Kidney (tissue), 14 donors: Measurements from ENCODE around the gene NR2F2. TPM values are rescaled to one million over a fixed set of nuclear protein-coding genes. Genes with fewer than 3 reads are reported as not detected.

Experiments
- DNase-seq, 5 donors: peaks; one replicate each; pipeline ENCODE4 v3.0.0-alpha.2; 2013 to 2020
- FAIRE-seq: peaks from 2 replicates; lab custom pipeline; 2012; peaks lifted over from hg19 to GRCh38; lab: Jason Lieb, UNC
- H3K27ac ChIP-seq, 2 donors: one replicate each; pipeline ENCODE4 v1.7.0; 2013; ENCODE audit warnings: low read depth in 2 of 2, low read length in 2 of 2, inconsistent platforms in 1 of 2
- H3K27me3 ChIP-seq: one replicate; pipeline ENCODE4 v1.7.1; 2013; ENCODE audit warnings: low read length, inconsistent platforms; ENCODE audit not compliant: control insufficient read depth, insufficient read depth
- H3K36me3 ChIP-seq, 3 donors: one replicate each; pipeline versions ENCODE4 v1.7.0 to v1.7.1; 2013; ENCODE audit warnings: low read length in 3 of 3, control low read depth in 1 of 3, inconsistent platforms in 1 of 3; ENCODE audit not compliant: insufficient read depth in 3 of 3, control insufficient read depth in 2 of 3
- H3K4me1 ChIP-seq, 3 donors: one replicate each; pipeline versions ENCODE4 v1.7.0 to v1.7.1; 2013; ENCODE audit warnings: low read length in 3 of 3, inconsistent platforms in 1 of 3, low read depth in 1 of 3; ENCODE audit not compliant: control insufficient read depth in 2 of 3, insufficient read depth in 2 of 3
- H3K4me3 ChIP-seq, 3 donors: one replicate each; pipeline versions ENCODE4 v1.7.0 to v1.8.1; 2013; ENCODE audit warnings: low read length in 3 of 3, control low read depth in 1 of 3, inconsistent platforms in 1 of 3
- H3K9ac ChIP-seq, 3 donors: one replicate each; pipeline versions ENCODE4 v1.7.0 to v1.7.1; 2013; ENCODE audit warnings: low read length in 3 of 3, control low read depth in 1 of 3, inconsistent platforms in 1 of 3
- H3K9me3 ChIP-seq, 3 donors: one replicate each; pipeline versions ENCODE4 v1.7.0 to v1.7.1; 2013; ENCODE audit warnings: low read length in 3 of 3, control low read depth in 1 of 3, inconsistent platforms in 1 of 3; ENCODE audit not compliant: control insufficient read depth in 2 of 3, insufficient read depth in 1 of 3
- intact Hi-C: fragments of 100-400 bp; cut with DNase I; formaldehyde crosslinking; loops from one replicate; pipeline ENCODE4 v1.11.1; 2022
- polyA plus RNA-seq: library from polyadenylated mRNA; stranded (reverse); fragments of 350-450 nt; fragmentation: Illumina TruSeq; extraction: RNeasy Lipid Tissue Mini Kit (QIAGEN cat#74804); gene quantifications from one replicate; pipeline ENCODE4 v1.2.3, GENCODE V29; 2014; ENCODE audit warnings: low read depth, low replicate concordance; ENCODE audit not compliant: insufficient read depth
- total RNA-seq: library from RNA; stranded (reverse); fragmentation: NEBNext Ultra II Directional; extraction: Animal tissue kit (Norgen Biotek cat#: 25700); gene quantifications from one replicate; pipeline ENCODE4 v1.2.1, GENCODE V29; 2021
- TF ChIP-seq, protein P1 (sequence below): IDR thresholded peaks from 3 replicates; pipeline ENCODE4 v1.5.1; 2012; ENCODE audit warnings: mild to moderate bottlenecking, moderate library complexity, borderline replicate concordance; ENCODE audit not compliant: insufficient read depth; ENCODE audit errors: extremely low read depth
- donor health status: control.
- donor health status: control.
- donor health status: control.
- donor health status: control.
- donor health status: control.
- donor health status: DM: yes; HTN: yes; CAD: no.
- donor health status: Normal renal cell carcinoma (clear cell type).

The NR2F2 gene
- total and polyA plus RNA-seq, 2 donors from 2014 or later, result 42.5 to 191 TPM

DNA sequence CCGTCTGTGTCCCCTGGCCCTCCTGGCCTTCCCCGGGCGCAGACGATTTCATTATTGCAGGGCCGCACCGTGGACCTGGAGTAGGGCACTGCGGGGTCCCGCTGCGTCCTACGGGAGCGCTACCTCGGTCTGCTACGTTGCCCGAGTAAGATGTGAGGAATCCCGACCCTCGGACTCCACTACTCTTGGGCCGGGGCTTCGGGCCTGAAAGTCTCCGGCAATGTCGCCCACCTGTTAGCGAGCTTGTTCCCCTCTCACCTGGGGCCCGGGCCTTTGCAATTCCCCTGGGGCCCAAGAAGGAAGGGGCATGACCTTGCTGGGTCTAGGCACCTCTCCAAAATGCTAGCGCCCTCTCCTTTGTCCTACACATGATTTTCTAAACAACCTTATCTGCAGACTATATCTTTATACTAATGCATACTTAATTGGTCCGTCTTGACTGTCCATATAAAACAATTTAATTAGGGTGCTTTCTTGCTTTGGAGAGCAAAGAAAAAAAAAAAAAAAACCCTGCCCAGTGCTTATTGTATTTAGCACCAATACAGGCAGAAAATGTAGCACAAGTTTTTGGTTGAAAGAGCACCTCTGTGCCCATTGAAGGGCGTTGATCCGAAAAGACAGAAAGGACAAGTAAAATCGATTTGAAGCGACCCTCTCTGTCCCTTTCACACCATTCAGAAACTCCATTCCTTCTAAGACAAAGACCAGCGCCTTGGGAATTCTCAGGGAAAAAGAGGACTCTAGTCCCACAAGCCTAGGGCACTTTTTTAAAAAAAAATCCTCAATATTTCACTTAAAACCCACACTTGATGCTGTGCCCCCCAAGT, 7.0 kb upstream of the NR2F2 start:
- no peak for FAIRE-seq
- Histone ChIP-seq H3K4me1 (peaks cover 4 to 8% (median 7%) of the 10 kb centered on the region in 3 donors), H3K9ac (peak overlapping the region; percentile 57 to 98 (median 96)), H3K4me3 (peak overlapping the region; percentile 19 to 98 (median 97)), H3K27me3 (no peaks in the 10 kb centered on the region), H3K27ac (peak overlapping the region; percentile 95 to 96), H3K9me3 (no peaks in the 10 kb centered on the region), H3K36me3 (no peaks in the 10 kb centered on the region)
- DNase-seq, result peak in 4 of 5 donors; percentile 32 to 59 (median 50)
- intact Hi-C loops, result no loop called here
- TF ChIP-seq, protein P1, sequence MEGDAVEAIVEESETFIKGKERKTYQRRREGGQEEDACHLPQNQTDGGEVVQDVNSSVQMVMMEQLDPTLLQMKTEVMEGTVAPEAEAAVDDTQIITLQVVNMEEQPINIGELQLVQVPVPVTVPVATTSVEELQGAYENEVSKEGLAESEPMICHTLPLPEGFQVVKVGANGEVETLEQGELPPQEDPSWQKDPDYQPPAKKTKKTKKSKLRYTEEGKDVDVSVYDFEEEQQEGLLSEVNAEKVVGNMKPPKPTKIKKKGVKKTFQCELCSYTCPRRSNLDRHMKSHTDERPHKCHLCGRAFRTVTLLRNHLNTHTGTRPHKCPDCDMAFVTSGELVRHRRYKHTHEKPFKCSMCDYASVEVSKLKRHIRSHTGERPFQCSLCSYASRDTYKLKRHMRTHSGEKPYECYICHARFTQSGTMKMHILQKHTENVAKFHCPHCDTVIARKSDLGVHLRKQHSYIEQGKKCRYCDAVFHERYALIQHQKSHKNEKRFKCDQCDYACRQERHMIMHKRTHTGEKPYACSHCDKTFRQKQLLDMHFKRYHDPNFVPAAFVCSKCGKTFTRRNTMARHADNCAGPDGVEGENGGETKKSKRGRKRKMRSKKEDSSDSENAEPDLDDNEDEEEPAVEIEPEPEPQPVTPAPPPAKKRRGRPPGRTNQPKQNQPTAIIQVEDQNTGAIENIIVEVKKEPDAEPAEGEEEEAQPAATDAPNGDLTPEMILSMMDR, result no peak

DNA sequence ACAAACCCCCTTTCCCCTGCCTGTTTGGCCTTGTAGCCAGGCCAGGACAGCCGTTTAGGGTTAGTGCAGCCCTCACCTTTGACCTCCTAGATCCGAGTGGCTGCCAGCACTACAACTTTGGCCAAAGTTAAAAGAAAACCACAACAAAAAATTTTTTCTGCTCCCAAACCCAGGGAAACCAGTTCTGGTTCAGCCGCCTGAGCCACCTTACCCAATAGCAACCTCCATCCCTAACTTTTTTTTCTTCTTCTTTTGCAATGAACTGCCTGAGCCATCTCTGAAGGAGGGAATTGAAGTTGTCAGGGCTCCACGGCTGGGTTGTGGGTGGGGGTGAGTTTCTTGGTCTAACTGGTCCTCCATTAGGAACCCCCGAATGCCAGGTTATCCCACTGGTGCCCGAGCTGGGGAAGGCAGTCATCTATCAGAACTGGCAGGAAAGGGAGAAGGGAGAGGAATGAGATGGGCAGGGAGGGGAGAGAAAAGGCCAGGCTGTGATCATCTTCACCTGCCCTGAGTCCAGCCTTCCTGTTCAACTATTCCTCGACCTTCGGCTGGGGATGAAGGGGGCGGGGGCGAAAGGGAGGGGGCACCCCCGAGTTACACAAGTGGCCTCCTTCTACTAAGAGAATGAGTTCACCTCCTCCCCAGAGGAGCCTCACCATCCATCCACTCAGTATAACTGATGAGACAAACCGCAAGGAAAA, 6.2 kb upstream of the NR2F2 start:
- Histone ChIP-seq H3K4me1 (peaks cover 4 to 13% (median 7%) of the 10 kb centered on the region in 3 donors), H3K27ac (peak overlapping the region; percentile 95 to 96), H3K36me3 (no peaks in the 10 kb centered on the region), H3K9ac (peak overlapping the region; percentile 90 to 98 (median 96)), H3K4me3 (peak overlapping the region; percentile 95 to 98 (median 97)), H3K9me3 (no peaks in the 10 kb centered on the region), H3K27me3 (no peaks in the 10 kb centered on the region)
- DNase-seq (peak; percentile 78 to 89 (median 86)), FAIRE-seq (no peak)
- intact Hi-C loops, result no loop called here
- TF ChIP-seq, protein P1, result no peak

GRCh38 chr15:96324940-96325540, 5.5 kb upstream of the NR2F2 start:
- peak overlapping the region; percentile 90 to 98 (median 96) for H3K9ac ChIP-seq
- FAIRE-seq (no peak), DNase-seq (peak in 2 of 5 donors; percentile 58 to 70)
- peak overlapping the region; percentile 95 to 98 (median 97) for H3K4me3 ChIP-seq
- no peaks in the 10 kb centered on the region for H3K27me3 ChIP-seq
- peak overlapping the region; percentile 95 to 96 for H3K27ac ChIP-seq
- H3K36me3 ChIP-seq, result no peaks in the 10 kb centered on the region
- H3K9me3 ChIP-seq, result no peaks in the 10 kb centered on the region
- TF ChIP-seq, protein P1, result no peak
- H3K4me1 ChIP-seq, result peaks cover 4 to 15% (median 4%) of the 10 kb centered on the region in 3 donors
- intact Hi-C loops, result no loop called here
